Heart right ventricle (tissue), 16 donors: Measurements from ENCODE around the gene PRSS50. TPM values are rescaled to one million over a fixed set of nuclear protein-coding genes. Genes with fewer than 3 reads are reported as not detected.

Experiments used
- ATAC-seq, 8 donors: fragments of 200-7000 bp; cut with Tn5 transposase; one replicate each; pipeline ENCODE4 v1.9.1; 2020; ENCODE audit warnings: mild to moderate bottlenecking in 8 of 8, moderate library complexity in 8 of 8, moderate number of reproducible peaks in 1 of 8
- DNase-seq, 2 donors: peaks; one replicate each; pipeline ENCODE4 v3.0.0-alpha.2; 2020
- H3K27ac ChIP-seq, 10 donors: fragments of 200-600 bp; sonication (generic) in 2 of 10; one replicate each; pipeline versions ENCODE4 v1.5.0 to v1.8.0; 2020 to 2022; ENCODE audit warnings: mild to moderate bottlenecking in 3 of 10
- H3K27me3 ChIP-seq, 7 donors: fragments of 200-600 bp; one replicate each; pipeline ENCODE4 v1.8.0; 2021 to 2022; ENCODE audit warnings: mild to moderate bottlenecking in 2 of 7
- H3K36me3 ChIP-seq, 9 donors: fragments of 200-600 bp; sonication (generic) in 1 of 9; one replicate each; pipeline versions ENCODE4 v1.5.0 to v1.8.0; 2020 to 2022; ENCODE audit warnings: mild to moderate bottlenecking in 2 of 9
- H3K4me1 ChIP-seq, 9 donors: fragments of 200-600 bp; sonication (generic) in 1 of 9; one replicate each; pipeline versions ENCODE4 v1.5.0 to v1.8.0; 2020 to 2022; ENCODE audit warnings: mild to moderate bottlenecking in 4 of 9
- H3K4me3 ChIP-seq, 10 donors: fragments of 200-600 bp; sonication (generic) in 2 of 10; one replicate each; pipeline versions ENCODE4 v1.5.0 to v1.8.0; 2020 to 2022; ENCODE audit warnings: mild to moderate bottlenecking in 7 of 10, moderate library complexity in 2 of 10
- H3K9me3 ChIP-seq, 11 donors: fragments of 200-600 bp in 10 of 11; sonication (generic) in 2 of 11; one replicate each; pipeline versions ENCODE4 v1.5.0 to v1.8.0; 2013 to 2022; ENCODE audit warnings: mild to moderate bottlenecking in 2 of 11, control low read depth in 1 of 11, moderate library complexity in 1 of 11
- WGBS, 2 donors: extraction: QIAGEN DNeasy Blood & Tissue Kit; methylation state at CpG; one replicate each; pipeline ENCODE4 v1.1.7; 2013; ENCODE audit warnings: inconsistent platforms in 1 of 2; 5-methylcytosine and 5-hydroxymethylcytosine counted together
- intact Hi-C, 10 donors: fragments of 100-400 bp; cut with DNase I; formaldehyde crosslinking; loops; one replicate each; pipeline versions ENCODE4 v1.11.1 to v1.14.2; 2022
- polyA plus RNA-seq, 2 donors: library from polyadenylated mRNA; stranded (reverse); fragments of 200-250 nt; gene quantifications; one replicate each; pipeline ENCODE4 v1.2.3, GENCODE V29; 2013
- total RNA-seq, 10 donors: library from RNA; stranded (reverse); fragmentation: NEBNext Ultra II Directional in 3 of 10; extraction: Animal tissue kit (Norgen Biotek cat#: 25700) in 3 of 10; gene quantifications; one replicate each; pipeline versions ENCODE4 v1.2.1 to v1.2.4, GENCODE V29; 2021 to 2023
- TF ChIP-seq, protein P1 (sequence below), 9 donors: fragments of 200-600 bp; sonication (generic) in 2 of 9; IDR thresholded peaks; one replicate each; pipeline versions ENCODE4 v1.5.0 to v1.8.0; 2021 to 2022; ENCODE audit warnings: antibody characterized with exemption in 9 of 9, mild to moderate bottlenecking in 5 of 9, moderate library complexity in 1 of 9
- donor health status: Arrhythmogenic right ventricular cardiomyopathy.
- donor health status: ischemic (EF 13 %, LVEDD 7.1; RV severe dilation, severe dysfunction).
- donor health status: healthy with polysubstance abuse.
- donor health status: DM: no; HTN: yes; CAD: no.
- donor health status: DM: no; HTN: no; CAD: no.
- donor health status: ischemic (EF 25% LVEDD 6.9; RV normal size, moderate dysfunction).
- donor health status: ischemic (EF 25% LVEDD 5.7; RV mildly dilated, moderate dysfunction).
- donor health status: healthy.
- donor health status: DM: yes; HTN: yes; CAD: no.
- donor health status: Ischemic cardiomyopathy.
- donor health status: ischemic (EF 35%, LVEDD 5.7; RV mildly dilated, moderate dysfunction).
- donor health status: nonischemic (EF 11% LVEDD 7.7; RV severe dilation, severe dysfunction).
- donor health status: DM: yes; HTN: yes; CAD: no.
- donor health status: PGD.
- donor health status: ischemic (EF 29% LVEDD 5.4; RV normal size, mild dysfunction).
- donor health status: nonischemic (EF 23%, LVEDD 6.1; RV moderate dilation, normal function).

Gene PRSS50
- total and polyA plus RNA-seq, 12 donors = 0.09 to 0.88 (median 0.31) TPM; not detected in 2

GRCh38 chr3:46713898-46714552 lies 3.6 kb downstream of the PRSS50 start:
- TF ChIP-seq, protein P1, sequence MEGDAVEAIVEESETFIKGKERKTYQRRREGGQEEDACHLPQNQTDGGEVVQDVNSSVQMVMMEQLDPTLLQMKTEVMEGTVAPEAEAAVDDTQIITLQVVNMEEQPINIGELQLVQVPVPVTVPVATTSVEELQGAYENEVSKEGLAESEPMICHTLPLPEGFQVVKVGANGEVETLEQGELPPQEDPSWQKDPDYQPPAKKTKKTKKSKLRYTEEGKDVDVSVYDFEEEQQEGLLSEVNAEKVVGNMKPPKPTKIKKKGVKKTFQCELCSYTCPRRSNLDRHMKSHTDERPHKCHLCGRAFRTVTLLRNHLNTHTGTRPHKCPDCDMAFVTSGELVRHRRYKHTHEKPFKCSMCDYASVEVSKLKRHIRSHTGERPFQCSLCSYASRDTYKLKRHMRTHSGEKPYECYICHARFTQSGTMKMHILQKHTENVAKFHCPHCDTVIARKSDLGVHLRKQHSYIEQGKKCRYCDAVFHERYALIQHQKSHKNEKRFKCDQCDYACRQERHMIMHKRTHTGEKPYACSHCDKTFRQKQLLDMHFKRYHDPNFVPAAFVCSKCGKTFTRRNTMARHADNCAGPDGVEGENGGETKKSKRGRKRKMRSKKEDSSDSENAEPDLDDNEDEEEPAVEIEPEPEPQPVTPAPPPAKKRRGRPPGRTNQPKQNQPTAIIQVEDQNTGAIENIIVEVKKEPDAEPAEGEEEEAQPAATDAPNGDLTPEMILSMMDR (IDR thresholded peaks at IDR 0.05) = no peak
- H3K4me3 ChIP-seq = no peak overlapping the region
- H3K27me3 ChIP-seq = peaks cover 0 to 21% (median 13%) of the 10 kb centered on the region in 7 donors
- 87 to 88% methylated on average over 22 of the region's 22 CpGs for WGBS, 2 donors
- peaks cover 0 to 6% (median 0%) of the 10 kb centered on the region in 9 donors for H3K4me1 ChIP-seq
- no peak overlapping the region for H3K27ac ChIP-seq
- H3K36me3 ChIP-seq = no peaks in the 10 kb centered on the region
- intact Hi-C loops = loop anchor here in 1 of 10 donors (10.0 kb wide), 1 partner anchor 611 kb away; no protein-coding TSS in a partner anchor
- no peak for ATAC-seq
- DNase-seq = peak in 1 of 2 donors; percentile 6
- no peaks in the 10 kb centered on the region for H3K9me3 ChIP-seq

DNA sequence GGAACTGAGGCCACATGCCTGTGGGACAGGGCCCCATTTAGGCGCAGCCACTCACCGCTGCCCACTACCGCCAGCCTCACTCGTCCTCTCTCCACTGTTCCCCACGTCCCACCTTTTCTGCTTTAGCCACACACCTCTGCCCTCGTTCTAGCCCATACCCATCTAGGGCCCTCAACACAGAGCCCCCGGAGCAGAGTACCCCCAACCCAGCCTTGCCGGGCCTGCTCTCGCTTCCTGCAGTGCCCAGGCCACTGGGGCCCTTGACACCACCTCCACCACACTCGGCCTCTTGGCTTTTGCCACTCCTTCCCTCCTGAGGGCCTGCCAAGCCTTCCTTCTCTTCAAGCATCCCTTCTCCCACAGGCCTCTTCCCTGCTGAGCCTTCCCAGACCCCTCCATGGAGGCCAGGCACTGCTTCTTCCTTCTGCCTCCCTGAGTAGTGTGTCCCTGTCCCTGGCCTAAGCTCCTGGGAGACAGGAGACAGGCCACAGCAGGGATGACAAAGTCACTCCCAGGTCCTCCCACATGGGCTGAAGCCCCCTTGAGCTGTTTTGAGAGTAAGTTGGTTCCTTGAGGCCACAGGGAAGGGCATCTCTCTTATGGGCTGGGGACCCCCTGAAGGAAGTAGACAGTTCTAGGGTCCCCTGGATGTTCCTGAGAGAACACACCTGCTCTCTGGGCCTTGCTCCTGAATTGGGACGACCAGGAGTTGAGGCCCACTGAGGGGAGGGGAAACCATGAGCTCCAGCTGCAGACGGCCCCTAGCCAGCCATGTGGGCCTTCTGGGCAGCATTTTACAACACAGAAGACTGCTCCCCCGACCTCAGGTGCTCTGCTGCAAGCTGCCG lies 4.4 kb downstream of the PRSS50 start:
- no peak for ATAC-seq
- TF ChIP-seq, protein P1 (IDR thresholded peaks at IDR 0.05) = no peak
- DNase-seq = peak in 1 of 2 donors; percentile 4
- Histone ChIP-seq H3K36me3 (no peaks in the 10 kb centered on the region), H3K9me3 (no peaks in the 10 kb centered on the region), H3K4me1 (peaks cover 0 to 6% (median 0%) of the 10 kb centered on the region in 9 donors), H3K27me3 (peaks cover 0 to 13% (median 8%) of the 10 kb centered on the region in 7 donors), H3K27ac (no peak overlapping the region), H3K4me3 (no peak overlapping the region)
- intact Hi-C loops = loop anchor here in 1 of 10 donors (10.0 kb wide), 1 partner anchor 612 kb away; no protein-coding TSS in a partner anchor
- 85 to 90% methylated on average over 14 of the region's 14 CpGs for WGBS, 2 donors

DNA sequence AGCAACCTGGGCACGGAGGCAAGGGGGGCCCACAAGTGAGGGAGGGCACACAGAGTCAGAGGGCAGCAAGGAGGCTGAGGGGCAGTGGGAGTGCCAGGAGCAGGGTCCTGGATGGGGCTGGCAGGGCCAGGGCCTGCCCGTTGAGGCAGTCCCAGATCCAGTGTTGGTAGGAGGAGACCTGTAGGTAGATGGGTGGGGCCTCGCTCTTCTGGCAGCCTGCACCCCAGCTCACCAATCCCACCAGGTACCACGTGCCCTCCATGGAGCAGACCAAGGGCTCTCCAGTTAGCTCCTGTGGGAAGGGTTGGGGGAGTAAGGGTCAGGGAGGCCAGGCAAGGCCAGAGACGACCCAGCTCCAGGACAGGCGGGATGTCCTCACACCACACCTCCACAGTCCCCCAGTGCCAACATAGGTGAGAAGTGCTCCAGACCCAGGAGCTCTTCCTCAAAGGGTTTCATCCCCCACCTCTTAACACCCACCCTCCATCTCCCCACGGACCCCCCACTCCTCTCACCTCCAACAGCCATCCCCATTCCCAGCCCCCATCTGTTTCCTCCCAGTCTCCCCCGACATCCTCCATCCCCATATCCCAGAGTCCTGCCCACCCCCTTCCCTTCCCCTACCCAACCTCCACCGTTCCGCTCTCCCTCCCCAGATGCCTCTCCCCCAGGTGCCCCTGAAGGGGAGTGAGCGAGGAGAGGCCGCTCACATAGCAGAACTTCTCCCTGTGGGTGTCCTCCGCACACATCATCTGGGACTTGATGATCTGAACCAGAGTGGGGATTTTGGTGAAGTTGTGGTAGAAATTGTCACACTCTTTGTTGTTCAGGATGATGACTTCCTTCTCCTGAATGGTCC lies 5.2 kb downstream of the PRSS50 start:
- intact Hi-C loops = loop anchor here in 1 of 10 donors (10.0 kb wide), 1 partner anchor 612 kb away; no protein-coding TSS in a partner anchor
- TF ChIP-seq, protein P1 (IDR thresholded peaks at IDR 0.05) = no peak
- Histone ChIP-seq H3K4me1 (peaks cover 0 to 6% (median 0%) of the 10 kb centered on the region in 9 donors), H3K27me3 (peaks cover 0 to 6% (median 0%) of the 10 kb centered on the region in 7 donors), H3K27ac (no peak overlapping the region), H3K36me3 (no peaks in the 10 kb centered on the region), H3K4me3 (no peak overlapping the region), H3K9me3 (no peaks in the 10 kb centered on the region)
- ATAC-seq = no peak
- WGBS, 2 donors = 84 to 87% methylated on average over 13 of the region's 13 CpGs
- peak in 1 of 2 donors; percentile 7 for DNase-seq
